ENCODE measurements around the gene IL17REL. TPM values are rescaled to one million over a fixed set of nuclear protein-coding genes. Genes with fewer than 3 reads are reported as not detected.

The IL17REL gene
- total and polyA plus RNA-seq, 2 of the 13 experiments (the other 11 are each of a cell fraction or from before 2014, with no cell fraction given), result not detected

GRCh38 chr22:49962012-49962750 is 50.4 kb downstream of the IL17REL start (continued):
- no peak for TF ChIP-seq SNAPC4 (CRISPR knock-in tag; IDR thresholded peaks at IDR 0.05)
- no peak for TF ChIP-seq ZFP41 (CRISPR knock-in tag; IDR thresholded peaks at IDR 0.05; ENCODE audit: borderline replicate concordance)
- TF ChIP-seq CBX1 (IDR thresholded peaks at IDR 0.05; ENCODE audit: low read depth), result no peak
- TF ChIP-seq, protein P1, sequence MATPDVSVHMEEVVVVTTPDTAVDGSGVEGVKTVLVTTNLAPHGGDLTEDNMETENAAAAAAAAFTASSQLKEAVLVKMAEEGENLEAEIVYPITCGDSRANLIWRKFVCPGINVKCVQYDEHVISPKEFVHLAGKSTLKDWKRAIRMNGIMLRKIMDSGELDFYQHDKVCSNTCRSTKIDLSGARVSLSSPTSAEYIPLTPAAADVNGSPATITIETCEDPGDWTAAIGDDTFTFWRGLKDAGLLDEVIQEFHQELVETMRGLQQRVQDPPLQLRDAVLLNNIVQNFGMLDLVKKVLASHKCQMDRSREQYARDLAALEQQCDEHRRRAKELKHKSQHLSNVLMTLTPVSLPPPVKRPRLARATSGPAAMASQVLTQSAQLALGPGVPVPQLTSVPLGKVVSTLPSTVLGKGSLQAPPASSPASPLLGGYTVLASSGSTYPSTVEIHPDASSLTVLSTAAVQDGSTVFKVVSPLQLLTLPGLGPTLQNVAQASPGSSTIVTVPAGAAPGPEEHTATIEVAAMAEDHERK (CRISPR knock-in tag; IDR thresholded peaks at IDR 0.05; ENCODE audit: low read depth), result no peak
- TF ChIP-seq ATF7 (IDR thresholded peaks at IDR 0.05), result no peak
- no peak for TF ChIP-seq ATF7 (CRISPR knock-in tag; IDR thresholded peaks at IDR 0.05)
- TF ChIP-seq KAT2B (IDR thresholded peaks at IDR 0.05; ENCODE audit: borderline replicate concordance, low read depth, low read length), result no peak
- TF ChIP-seq MED8 (CRISPR knock-in tag; IDR thresholded peaks at IDR 0.05; ENCODE audit: insufficient replicate concordance), result no peak
- TF ChIP-seq MXI1 (IDR thresholded peaks at IDR 0.05; ENCODE audit: borderline replicate concordance, low read depth, low read length), result peak; percentile 40; the same call in 1 of the 3 replicates
- TF ChIP-seq, protein P2, sequence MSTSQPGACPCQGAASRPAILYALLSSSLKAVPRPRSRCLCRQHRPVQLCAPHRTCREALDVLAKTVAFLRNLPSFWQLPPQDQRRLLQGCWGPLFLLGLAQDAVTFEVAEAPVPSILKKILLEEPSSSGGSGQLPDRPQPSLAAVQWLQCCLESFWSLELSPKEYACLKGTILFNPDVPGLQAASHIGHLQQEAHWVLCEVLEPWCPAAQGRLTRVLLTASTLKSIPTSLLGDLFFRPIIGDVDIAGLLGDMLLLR (CRISPR knock-in tag; IDR thresholded peaks at IDR 0.05), result no peak
- no peak for TF ChIP-seq ZNF17 (CRISPR knock-in tag; IDR thresholded peaks at IDR 0.05)
- no peak for TF ChIP-seq CAMTA2 (CRISPR knock-in tag; IDR thresholded peaks at IDR 0.05; ENCODE audit: borderline replicate concordance)
- no peak for TF ChIP-seq ZNF891 (CRISPR knock-in tag; IDR thresholded peaks at IDR 0.05)
- TF ChIP-seq RAD51 (IDR thresholded peaks at IDR 0.05; ENCODE audit: borderline replicate concordance), result no peak
- no peak for TF ChIP-seq ZNF530 (CRISPR knock-in tag; IDR thresholded peaks at IDR 0.05; ENCODE audit: low read depth)
- TF ChIP-seq MTA1 (CRISPR knock-in tag; IDR thresholded peaks at IDR 0.05; ENCODE audit: borderline replicate concordance), result no peak; the same call in 1 of the 2 replicates
- no peak for TF ChIP-seq SMARCE1 (IDR thresholded peaks at IDR 0.05; ENCODE audit: borderline replicate concordance)
- TF ChIP-seq HNF1B (CRISPR knock-in tag; IDR thresholded peaks at IDR 0.05), result no peak
- TF ChIP-seq RFXANK (CRISPR knock-in tag; IDR thresholded peaks at IDR 0.05), result no peak
- no peak for TF ChIP-seq ZNF788 (CRISPR knock-in tag; IDR thresholded peaks at IDR 0.05; ENCODE audit: borderline replicate concordance)
- peak; percentile 36; the same call in 1 of the 2 replicates for TF ChIP-seq ZNF772 (CRISPR knock-in tag; IDR thresholded peaks at IDR 0.05)

Measured in HepG2 (cell line).